ENCODE data around the gene PTX3.

Gene PTX3

GRCh38 chr3:157475921-157476414, 39.3 kb downstream of the PTX3 start:
- Histone ChIP-seq H3F3A (ENCODE audit: low read depth) (no peaks in the 10 kb centered on the region), H3K27me3 (ENCODE audit: insufficient read depth, low read length, poor library complexity, severe bottlenecking) (no peaks in the 10 kb centered on the region), H3K4me2 (ENCODE audit: low read depth, low read length, poor library complexity, severe bottlenecking) (no peak overlapping the region), H3K4me1 (ENCODE audit: insufficient read depth, low read length, poor library complexity, severe bottlenecking) (no peaks in the 10 kb centered on the region), H3K79me2 (ENCODE audit: insufficient read depth, low read length) (no peaks in the 10 kb centered on the region), H3K4me3 (ENCODE audit: low read length, poor library complexity, severe bottlenecking) (no peak overlapping the region), H3K9ac (ENCODE audit: low read depth, low read length, poor library complexity, severe bottlenecking) (no peak overlapping the region), H3K9me3 (ENCODE audit: insufficient read depth, low read depth, low read length) (no peaks in the 10 kb centered on the region), H4K20me1 (ENCODE audit: insufficient read depth, low read length, poor library complexity, severe bottlenecking) (no peaks in the 10 kb centered on the region), H2AFZ (ENCODE audit: low read length) (no peak overlapping the region), H3K9me2 (replicated peaks; ENCODE audit: low read depth, low read length) (no peaks in the 10 kb centered on the region), H3K36me3 (ENCODE audit: insufficient read depth, low read length) (no peaks in the 10 kb centered on the region)
- TF ChIP-seq, protein P1, sequence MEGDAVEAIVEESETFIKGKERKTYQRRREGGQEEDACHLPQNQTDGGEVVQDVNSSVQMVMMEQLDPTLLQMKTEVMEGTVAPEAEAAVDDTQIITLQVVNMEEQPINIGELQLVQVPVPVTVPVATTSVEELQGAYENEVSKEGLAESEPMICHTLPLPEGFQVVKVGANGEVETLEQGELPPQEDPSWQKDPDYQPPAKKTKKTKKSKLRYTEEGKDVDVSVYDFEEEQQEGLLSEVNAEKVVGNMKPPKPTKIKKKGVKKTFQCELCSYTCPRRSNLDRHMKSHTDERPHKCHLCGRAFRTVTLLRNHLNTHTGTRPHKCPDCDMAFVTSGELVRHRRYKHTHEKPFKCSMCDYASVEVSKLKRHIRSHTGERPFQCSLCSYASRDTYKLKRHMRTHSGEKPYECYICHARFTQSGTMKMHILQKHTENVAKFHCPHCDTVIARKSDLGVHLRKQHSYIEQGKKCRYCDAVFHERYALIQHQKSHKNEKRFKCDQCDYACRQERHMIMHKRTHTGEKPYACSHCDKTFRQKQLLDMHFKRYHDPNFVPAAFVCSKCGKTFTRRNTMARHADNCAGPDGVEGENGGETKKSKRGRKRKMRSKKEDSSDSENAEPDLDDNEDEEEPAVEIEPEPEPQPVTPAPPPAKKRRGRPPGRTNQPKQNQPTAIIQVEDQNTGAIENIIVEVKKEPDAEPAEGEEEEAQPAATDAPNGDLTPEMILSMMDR (conservative IDR thresholded peaks at IDR 0.05; ENCODE audit: low read length), result no peak
- no peak for TF ChIP-seq EZH2phosphoT487 (IDR thresholded peaks at IDR 0.05; ENCODE audit: borderline replicate concordance)

- no peak overlapping the region for H3K4me2 ChIP-seq (ENCODE audit: low read depth, low read length, poor library complexity, severe bottlenecking)
- H3K9me3 ChIP-seq (ENCODE audit: insufficient read depth, low read depth, low read length), result no peaks in the 10 kb centered on the region
- H3K9ac ChIP-seq (ENCODE audit: low read depth, low read length, poor library complexity, severe bottlenecking), result no peak overlapping the region
- H3K4me1 ChIP-seq (ENCODE audit: insufficient read depth, low read length, poor library complexity, severe bottlenecking), result no peaks in the 10 kb centered on the region
- no peaks in the 10 kb centered on the region for H3K36me3 ChIP-seq (ENCODE audit: insufficient read depth, low read length)
- H3K27me3 ChIP-seq (ENCODE audit: insufficient read depth, low read length, poor library complexity, severe bottlenecking), result no peaks in the 10 kb centered on the region
- no peaks in the 10 kb centered on the region for H3K79me2 ChIP-seq (ENCODE audit: insufficient read depth, low read length)
- no peaks in the 10 kb centered on the region for H4K20me1 ChIP-seq (ENCODE audit: insufficient read depth, low read length, poor library complexity, severe bottlenecking)
- no peak overlapping the region for H2AFZ ChIP-seq (ENCODE audit: low read length)
- no peak overlapping the region for H3K4me3 ChIP-seq (ENCODE audit: low read length, poor library complexity, severe bottlenecking)
- H3K9me2 ChIP-seq (replicated peaks; ENCODE audit: low read depth, low read length), result no peaks in the 10 kb centered on the region
- TF ChIP-seq EZH2phosphoT487 (IDR thresholded peaks at IDR 0.05; ENCODE audit: borderline replicate concordance), result no peak
- TF ChIP-seq, protein P1 (conservative IDR thresholded peaks at IDR 0.05; ENCODE audit: low read length), result no peak
- no peaks in the 10 kb centered on the region for H3F3A ChIP-seq (ENCODE audit: low read depth)
These were observed 40.8 kb downstream of the PTX3 start for GRCh38 chr3:157477441-157477840.

DNA sequence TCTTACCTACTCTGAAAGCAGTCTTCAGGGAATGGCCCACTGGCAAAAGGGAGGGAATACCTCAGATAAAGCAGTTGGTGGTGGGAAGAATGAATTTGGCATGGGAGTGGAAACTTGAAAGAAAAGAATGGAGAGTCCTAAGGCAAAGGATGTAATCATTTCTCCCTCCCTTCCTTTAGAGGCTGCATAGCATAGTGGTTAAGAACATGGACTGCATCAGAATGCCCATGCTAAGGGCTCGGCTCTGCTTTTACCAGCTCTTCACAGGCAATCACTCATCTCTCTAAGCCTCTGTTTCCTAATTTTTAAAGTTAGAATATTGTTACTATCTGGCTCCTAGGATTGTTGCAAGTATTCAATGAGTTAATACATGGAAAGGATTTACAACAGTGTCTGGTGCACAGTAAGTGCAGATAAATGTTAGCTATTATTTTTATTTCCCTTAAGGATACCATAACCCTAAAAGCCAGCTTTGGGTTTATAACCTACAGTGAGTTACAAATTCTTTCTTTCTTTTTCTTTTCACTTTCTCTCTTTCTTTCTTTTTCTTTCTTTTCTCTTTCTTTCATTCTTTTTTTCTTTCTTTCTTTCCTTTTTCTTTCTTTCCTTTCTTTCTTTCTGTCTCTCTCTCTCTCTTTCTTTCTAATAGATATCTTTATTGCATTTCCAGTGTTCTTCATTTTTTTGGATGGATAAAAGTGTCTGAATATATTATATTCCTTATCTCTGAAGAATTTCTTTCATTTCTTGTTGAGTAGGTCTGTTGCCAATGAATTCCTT, 43.0 kb downstream of the PTX3 start:
- Histone ChIP-seq H3K9me2 (replicated peaks; ENCODE audit: low read depth, low read length) (no peaks in the 10 kb centered on the region), H2AFZ (ENCODE audit: low read length) (no peak overlapping the region), H3K9me3 (ENCODE audit: insufficient read depth, low read depth, low read length) (no peaks in the 10 kb centered on the region), H3K4me3 (ENCODE audit: low read length, poor library complexity, severe bottlenecking) (no peak overlapping the region), H3K27me3 (ENCODE audit: insufficient read depth, low read length, poor library complexity, severe bottlenecking) (no peaks in the 10 kb centered on the region), H4K20me1 (ENCODE audit: insufficient read depth, low read length, poor library complexity, severe bottlenecking) (no peaks in the 10 kb centered on the region), H3K4me2 (ENCODE audit: low read depth, low read length, poor library complexity, severe bottlenecking) (no peak overlapping the region), H3F3A (ENCODE audit: low read depth) (no peaks in the 10 kb centered on the region), H3K79me2 (ENCODE audit: insufficient read depth, low read length) (no peaks in the 10 kb centered on the region), H3K4me1 (ENCODE audit: insufficient read depth, low read length, poor library complexity, severe bottlenecking) (no peaks in the 10 kb centered on the region), H3K9ac (ENCODE audit: low read depth, low read length, poor library complexity, severe bottlenecking) (no peak overlapping the region), H3K36me3 (ENCODE audit: insufficient read depth, low read length) (no peaks in the 10 kb centered on the region)
- TF ChIP-seq, protein P1 (conservative IDR thresholded peaks at IDR 0.05; ENCODE audit: low read length), result no peak
- no peak for TF ChIP-seq EZH2phosphoT487 (IDR thresholded peaks at IDR 0.05; ENCODE audit: borderline replicate concordance)
